WTC11 (cell line): ENCODE results near the gene ANTXR2. TPM values are rescaled to one million over a fixed set of nuclear protein-coding genes. Genes with fewer than 3 reads are reported as not detected.

Source experiments
- ATAC-seq: fragments of 200-7000 bp; cut with Tn5 transposase; 2 replicates; pipeline ENCODE4 v1.10.0; 2021; ENCODE audit warnings: mild to moderate bottlenecking, moderate library complexity
- CTCF ChIA-PET: fragments of 300-600 bp; sonication (Branson Sonifier 250); formaldehyde crosslinking; loops from one replicate; lab custom pipeline; 2021; ENCODE audit warnings: antibody characterized with exemption; lab: Charles Lee
- POLR2A ChIA-PET: fragments of 350-600 bp; sonication (Branson Sonifier 250); formaldehyde crosslinking; loops from one replicate; lab custom pipeline; 2021; ENCODE audit warnings: antibody characterized with exemption; lab: Charles Lee
- DNase-seq: peaks from one replicate; pipeline ENCODE4 v3.0.0; 2021; ENCODE audit warnings: low spot score
- H3K27ac Mint-ChIP-seq: 2 replicates; pipeline ENCODE4 v1.8.0; 2021; ENCODE audit warnings: mixed read lengths
- H3K27me3 Mint-ChIP-seq: 2 replicates; pipeline ENCODE4 v1.8.0; 2021; ENCODE audit warnings: low read depth, mild to moderate bottlenecking, moderate library complexity, mixed read lengths
- H3K36me3 Mint-ChIP-seq: 2 replicates; pipeline ENCODE4 v1.8.0; 2021; ENCODE audit warnings: mixed read lengths
- H3K4me1 Mint-ChIP-seq: 2 replicates; pipeline ENCODE4 v1.8.0; 2022; ENCODE audit warnings: mixed read lengths
- H3K4me3 Mint-ChIP-seq: 2 replicates; pipeline ENCODE4 v1.8.0; 2021; ENCODE audit warnings: mild to moderate bottlenecking, moderate library complexity, mixed read lengths
- H3K9me3 Mint-ChIP-seq: 2 replicates; pipeline ENCODE4 v1.8.0; 2021; ENCODE audit warnings: mixed read lengths
- ARID4B ChIP-seq: sonication (generic); formaldehyde crosslinking; IDR thresholded peaks from 2 replicates; pipeline ENCODE4 v1.8.0; 2023; ENCODE audit warnings: missing genetic modification reagents, mild to moderate bottlenecking, borderline replicate concordance
- CBFB ChIP-seq: sonication (generic); formaldehyde crosslinking; IDR thresholded peaks from 2 replicates; pipeline ENCODE4 v1.8.1; 2022; ENCODE audit warnings: mild to moderate bottlenecking, low read depth, missing genetic modification reagents
- E2F1 ChIP-seq: sonication (generic); formaldehyde crosslinking; IDR thresholded peaks from 2 replicates; pipeline ENCODE4 v1.8.0; 2022; ENCODE audit warnings: mild to moderate bottlenecking, missing genetic modification reagents
- GRHL2 ChIP-seq: fragments of 250-450 bp; sonication (Bioruptor Pico); IDR thresholded peaks from 2 replicates; pipeline ENCODE4 v1.8.0; 2022; ENCODE audit warnings: mild to moderate bottlenecking, moderate library complexity; ENCODE audit not compliant: insufficient replicate concordance, severe bottlenecking
- JAZF1 ChIP-seq: fragments of 250-450 bp; sonication (Bioruptor Pico); IDR thresholded peaks from 2 replicates; pipeline ENCODE4 v1.9.0; 2021; ENCODE audit warnings: moderate library complexity, mild to moderate bottlenecking, inconsistent platforms
- KAT7 ChIP-seq: sonication (generic); formaldehyde crosslinking; IDR thresholded peaks from 2 replicates; pipeline ENCODE4 v1.8.1; 2023; ENCODE audit warnings: missing genetic modification reagents, mild to moderate bottlenecking, borderline replicate concordance
- MXD4 ChIP-seq: fragments of 250-450 bp; sonication (Bioruptor Pico); IDR thresholded peaks from 2 replicates; pipeline ENCODE4 v1.8.0; 2021; ENCODE audit warnings: mild to moderate bottlenecking, moderate library complexity, borderline replicate concordance
- NFATC4 ChIP-seq: fragments of 250-450 bp; sonication (Bioruptor Pico); IDR thresholded peaks from 2 replicates; pipeline ENCODE4 v1.9.0; 2021; ENCODE audit warnings: mild to moderate bottlenecking
- NFE2L1 ChIP-seq: sonication (generic); formaldehyde crosslinking; IDR thresholded peaks from 2 replicates; pipeline ENCODE4 v1.8.1; 2023; ENCODE audit warnings: missing genetic modification reagents
- SMAD3 ChIP-seq: sonication (generic); formaldehyde crosslinking; IDR thresholded peaks from 2 replicates; pipeline ENCODE4 v1.8.0; 2022; ENCODE audit warnings: missing genetic modification reagents, mild to moderate bottlenecking, borderline replicate concordance
- SMAD4 ChIP-seq: sonication (generic); formaldehyde crosslinking; IDR thresholded peaks from 2 replicates; pipeline ENCODE4 v1.8.0; 2022; ENCODE audit warnings: mild to moderate bottlenecking, missing genetic modification reagents
- TCF7 ChIP-seq: sonication (generic); formaldehyde crosslinking; IDR thresholded peaks from 2 replicates; pipeline ENCODE4 v1.8.0; 2022; ENCODE audit warnings: mild to moderate bottlenecking, low read depth, missing genetic modification reagents, moderate library complexity
- ZBTB21 ChIP-seq: sonication (generic); formaldehyde crosslinking; IDR thresholded peaks from 2 replicates; pipeline ENCODE4 v1.8.1; 2023; ENCODE audit warnings: mild to moderate bottlenecking, missing genetic modification reagents, borderline replicate concordance
- ZNF121 ChIP-seq: sonication (generic); formaldehyde crosslinking; IDR thresholded peaks from 2 replicates; pipeline ENCODE4 v1.8.0; 2023; ENCODE audit warnings: missing genetic modification reagents
- ZNF138 ChIP-seq: sonication (generic); formaldehyde crosslinking; conservative IDR thresholded peaks from 2 replicates; pipeline ENCODE4 v1.8.1; 2022; ENCODE audit warnings: mild to moderate bottlenecking, moderate library complexity, missing genetic modification reagents
- total RNA-seq: library from RNA; stranded (reverse); gene quantifications from 3 replicates; pipeline ENCODE4 v1.2.3, GENCODE V29; 2021
- TF ChIP-seq, protein P1 (sequence below): sonication (generic); formaldehyde crosslinking; IDR thresholded peaks from 2 replicates; pipeline ENCODE4 v1.8.0; 2023; ENCODE audit warnings: missing genetic modification reagents
- TF ChIP-seq, protein P2 (sequence below): sonication (generic); formaldehyde crosslinking; IDR thresholded peaks from 2 replicates; pipeline ENCODE4 v1.8.1; 2023; ENCODE audit warnings: mild to moderate bottlenecking, missing genetic modification reagents, borderline replicate concordance
- TF ChIP-seq, protein P3 (sequence below): fragments of 250-450 bp; sonication (Bioruptor Pico); IDR thresholded peaks from 2 replicates; pipeline ENCODE4 v2.1.2; 2022; ENCODE audit warnings: mild to moderate bottlenecking, moderate library complexity

The ANTXR2 gene
- total RNA-seq, 1 experiment from 2014 or later, result 9.9 TPM

- ChIA-PET POLR2A (no interaction called here), CTCF (no interaction called here)
- ATAC-seq (no peak), DNase-seq (no peak)
- Mint-ChIP-seq H3K4me3 (no peak overlapping the region), H3K27me3 (no peaks in the 10 kb centered on the region), H3K4me1 (no peaks in the 10 kb centered on the region), H3K27ac (no peak overlapping the region), H3K36me3 (no peaks in the 10 kb centered on the region), H3K9me3 (no peaks in the 10 kb centered on the region)
- TF ChIP-seq TCF7 (CRISPR knock-in tag) (no peak), ZNF138 (CRISPR knock-in tag) (no peak), ZNF121 (CRISPR knock-in tag) (no peak), KAT7 (CRISPR knock-in tag) (no peak), CBFB (CRISPR knock-in tag) (no peak), SMAD4 (CRISPR knock-in tag) (no peak)
- TF ChIP-seq, protein P1, sequence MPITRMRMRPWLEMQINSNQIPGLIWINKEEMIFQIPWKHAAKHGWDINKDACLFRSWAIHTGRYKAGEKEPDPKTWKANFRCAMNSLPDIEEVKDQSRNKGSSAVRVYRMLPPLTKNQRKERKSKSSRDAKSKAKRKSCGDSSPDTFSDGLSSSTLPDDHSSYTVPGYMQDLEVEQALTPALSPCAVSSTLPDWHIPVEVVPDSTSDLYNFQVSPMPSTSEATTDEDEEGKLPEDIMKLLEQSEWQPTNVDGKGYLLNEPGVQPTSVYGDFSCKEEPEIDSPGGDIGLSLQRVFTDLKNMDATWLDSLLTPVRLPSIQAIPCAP (CRISPR knock-in tag), result no peak
These were observed 43.7 kb downstream of the ANTXR2 start for GRCh38 chr4:80029364-80029763.

- H3K4me3 Mint-ChIP-seq, result no peak overlapping the region
- CTCF ChIA-PET, result no interaction called here
- ATAC-seq (no peak), DNase-seq (no peak)
- no peaks in the 10 kb centered on the region for H3K36me3 Mint-ChIP-seq
- POLR2A ChIA-PET, result no interaction called here
- H3K4me1 Mint-ChIP-seq, result no peaks in the 10 kb centered on the region
- no peaks in the 10 kb centered on the region for H3K9me3 Mint-ChIP-seq
- no peaks in the 10 kb centered on the region for H3K27me3 Mint-ChIP-seq
- no peak overlapping the region for H3K27ac Mint-ChIP-seq
- TF ChIP-seq GRHL2 (CRISPR knock-in tag) (no peak), NFATC4 (no peak), SMAD3 (CRISPR knock-in tag) (no peak), ZBTB21 (CRISPR knock-in tag) (no peak), MXD4 (CRISPR knock-in tag) (no peak)
- TF ChIP-seq, protein P2, sequence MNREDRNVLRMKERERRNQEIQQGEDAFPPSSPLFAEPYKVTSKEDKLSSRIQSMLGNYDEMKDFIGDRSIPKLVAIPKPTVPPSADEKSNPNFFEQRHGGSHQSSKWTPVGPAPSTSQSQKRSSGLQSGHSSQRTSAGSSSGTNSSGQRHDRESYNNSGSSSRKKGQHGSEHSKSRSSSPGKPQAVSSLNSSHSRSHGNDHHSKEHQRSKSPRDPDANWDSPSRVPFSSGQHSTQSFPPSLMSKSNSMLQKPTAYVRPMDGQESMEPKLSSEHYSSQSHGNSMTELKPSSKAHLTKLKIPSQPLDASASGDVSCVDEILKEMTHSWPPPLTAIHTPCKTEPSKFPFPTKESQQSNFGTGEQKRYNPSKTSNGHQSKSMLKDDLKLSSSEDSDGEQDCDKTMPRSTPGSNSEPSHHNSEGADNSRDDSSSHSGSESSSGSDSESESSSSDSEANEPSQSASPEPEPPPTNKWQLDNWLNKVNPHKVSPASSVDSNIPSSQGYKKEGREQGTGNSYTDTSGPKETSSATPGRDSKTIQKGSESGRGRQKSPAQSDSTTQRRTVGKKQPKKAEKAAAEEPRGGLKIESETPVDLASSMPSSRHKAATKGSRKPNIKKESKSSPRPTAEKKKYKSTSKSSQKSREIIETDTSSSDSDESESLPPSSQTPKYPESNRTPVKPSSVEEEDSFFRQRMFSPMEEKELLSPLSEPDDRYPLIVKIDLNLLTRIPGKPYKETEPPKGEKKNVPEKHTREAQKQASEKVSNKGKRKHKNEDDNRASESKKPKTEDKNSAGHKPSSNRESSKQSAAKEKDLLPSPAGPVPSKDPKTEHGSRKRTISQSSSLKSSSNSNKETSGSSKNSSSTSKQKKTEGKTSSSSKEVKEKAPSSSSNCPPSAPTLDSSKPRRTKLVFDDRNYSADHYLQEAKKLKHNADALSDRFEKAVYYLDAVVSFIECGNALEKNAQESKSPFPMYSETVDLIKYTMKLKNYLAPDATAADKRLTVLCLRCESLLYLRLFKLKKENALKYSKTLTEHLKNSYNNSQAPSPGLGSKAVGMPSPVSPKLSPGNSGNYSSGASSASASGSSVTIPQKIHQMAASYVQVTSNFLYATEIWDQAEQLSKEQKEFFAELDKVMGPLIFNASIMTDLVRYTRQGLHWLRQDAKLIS (CRISPR knock-in tag), result no peak
- TF ChIP-seq, protein P1 (CRISPR knock-in tag), result no peak
These were observed 45.4 kb downstream of the ANTXR2 start for GRCh38 chr4:80027611-80028010.

- no peaks in the 10 kb centered on the region for H3K9me3 Mint-ChIP-seq
- CTCF ChIA-PET, result no interaction called here
- H3K36me3 Mint-ChIP-seq, result no peaks in the 10 kb centered on the region
- POLR2A ChIA-PET, result no interaction called here
- no peak for TF ChIP-seq E2F1 (CRISPR knock-in tag)
- TF ChIP-seq JAZF1 (CRISPR knock-in tag), result no peak
- TF ChIP-seq, protein P3, sequence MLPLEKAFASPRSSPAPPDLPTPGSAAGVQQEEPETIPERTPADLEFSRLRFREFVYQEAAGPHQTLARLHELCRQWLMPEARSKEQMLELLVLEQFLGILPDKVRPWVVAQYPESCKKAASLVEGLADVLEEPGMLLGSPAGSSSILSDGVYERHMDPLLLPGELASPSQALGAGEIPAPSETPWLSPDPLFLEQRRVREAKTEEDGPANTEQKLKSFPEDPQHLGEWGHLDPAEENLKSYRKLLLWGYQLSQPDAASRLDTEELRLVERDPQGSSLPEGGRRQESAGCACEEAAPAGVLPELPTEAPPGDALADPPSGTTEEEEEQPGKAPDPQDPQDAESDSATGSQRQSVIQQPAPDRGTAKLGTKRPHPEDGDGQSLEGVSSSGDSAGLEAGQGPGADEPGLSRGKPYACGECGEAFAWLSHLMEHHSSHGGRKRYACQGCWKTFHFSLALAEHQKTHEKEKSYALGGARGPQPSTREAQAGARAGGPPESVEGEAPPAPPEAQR (CRISPR knock-in tag), result no peak
- no peak for TF ChIP-seq NFE2L1 (CRISPR knock-in tag)
- TF ChIP-seq ARID4B (CRISPR knock-in tag), result no peak
- no peak for TF ChIP-seq ZNF138 (CRISPR knock-in tag)
- no peak for TF ChIP-seq SMAD4 (CRISPR knock-in tag)
- TF ChIP-seq, all 79 proteins: peak for 0
- no peak for DNase-seq
- Mint-ChIP-seq H3K4me1 (no peaks in the 10 kb centered on the region), H3K27ac (no peak overlapping the region), H3K4me3 (no peak overlapping the region), H3K27me3 (no peaks in the 10 kb centered on the region)
- ATAC-seq, result peak; percentile 81
These were observed 46.9 kb downstream of the ANTXR2 start for GRCh38 chr4:80026100-80026499.
